ENCODE data around the gene MYOCD.

The MYOCD gene

DNA sequence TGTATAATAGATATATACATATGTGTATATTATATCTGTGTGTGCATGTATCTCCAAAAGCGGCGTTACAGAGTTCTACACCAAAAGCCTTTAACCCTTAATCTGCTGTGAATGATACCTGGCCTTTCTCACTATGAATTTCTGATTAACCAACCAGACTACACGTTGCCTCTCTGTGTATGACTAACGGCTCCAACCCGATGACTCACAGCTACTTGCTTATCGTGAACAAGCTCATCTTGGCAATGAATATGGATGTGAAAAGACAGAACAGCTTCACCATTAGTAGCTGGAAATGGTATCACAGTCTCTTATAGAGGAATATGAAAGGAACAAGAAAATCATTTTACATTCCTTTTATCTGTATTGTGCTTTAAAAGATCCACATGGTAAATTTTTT lies 99.9 kb downstream of the MYOCD start:
- no peak for DNase-seq

DNA sequence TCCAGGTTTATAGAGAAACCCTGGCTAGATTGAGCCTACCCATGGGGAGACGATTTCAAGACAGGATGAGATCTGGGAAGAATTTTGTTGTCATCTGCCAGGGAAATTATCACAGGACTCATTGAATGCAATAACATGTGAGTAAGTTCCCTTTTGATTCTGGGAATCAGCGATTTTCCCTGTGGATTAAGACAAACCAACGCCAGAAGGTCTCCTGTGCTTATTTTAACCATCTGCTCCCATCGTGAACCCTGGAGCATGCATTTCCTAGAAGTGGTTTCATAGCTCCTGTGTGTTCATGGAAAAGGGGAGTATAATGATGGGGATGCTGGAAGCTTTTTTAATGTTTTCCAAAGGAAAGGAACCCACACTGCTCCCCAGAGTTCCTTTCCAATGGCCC lies 102.6 kb downstream of the MYOCD start:
- no peak for DNase-seq

DNA sequence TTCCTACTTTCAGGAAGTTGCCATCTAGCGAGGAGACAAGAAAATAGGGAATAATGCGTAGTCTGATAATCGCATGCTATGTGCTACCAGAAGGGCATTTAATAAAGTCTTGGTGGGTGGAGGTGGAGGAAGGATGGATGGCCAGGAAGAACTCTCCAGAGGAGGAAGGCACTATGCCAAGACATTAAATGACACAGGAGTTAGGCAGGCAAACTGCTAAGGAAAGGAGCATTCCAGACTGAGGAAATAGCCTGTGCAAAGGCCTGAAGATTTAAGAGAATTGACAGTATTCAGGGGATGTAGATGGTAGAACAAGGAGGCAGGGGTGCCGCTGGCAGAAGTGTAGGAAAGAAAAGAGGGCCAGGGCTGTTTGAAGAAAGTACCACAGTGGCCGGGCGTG lies 104.3 kb downstream of the MYOCD start:
- DNase-seq: no peak

DNA sequence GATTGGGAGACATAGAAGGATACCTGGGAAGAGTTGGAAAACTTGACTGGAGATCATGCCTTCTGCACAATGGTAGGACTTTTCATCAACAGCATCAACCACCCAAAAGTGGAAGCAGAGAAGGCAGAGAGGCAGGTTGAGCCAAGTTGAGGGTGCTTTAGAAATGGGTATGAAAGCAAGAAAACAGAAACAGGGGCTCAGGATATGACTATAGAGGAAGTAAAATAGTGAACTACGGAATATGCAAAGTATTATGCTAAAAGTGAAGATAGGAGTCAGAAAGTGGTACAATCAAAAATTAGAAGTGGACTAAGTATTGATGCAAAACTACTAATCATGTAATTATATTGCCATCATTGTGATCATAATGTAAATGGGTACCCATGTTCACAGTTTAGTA lies 107.5 kb downstream of the MYOCD start:
- no peak for DNase-seq

DNA sequence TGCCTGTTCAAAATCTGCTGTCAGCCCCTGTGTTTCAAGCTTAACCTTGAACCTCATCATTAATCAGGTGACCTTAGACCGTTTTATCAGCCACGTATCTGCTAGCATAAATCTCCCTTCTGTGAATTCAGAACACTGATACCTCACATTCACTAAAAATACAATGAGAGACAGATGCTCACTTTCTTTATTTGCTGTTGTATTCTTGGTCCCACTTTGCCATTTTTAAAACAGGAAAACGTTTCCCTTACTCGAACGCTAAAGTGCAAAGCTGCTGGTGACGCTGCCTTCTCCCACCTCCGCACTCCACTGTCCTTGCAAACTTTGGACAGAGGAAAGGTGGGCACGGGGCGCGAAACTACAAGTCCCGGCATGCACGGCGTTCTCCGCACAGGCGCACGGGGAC lies 123.4 kb downstream of the MYOCD start:
- no peak for DNase-seq

DNA sequence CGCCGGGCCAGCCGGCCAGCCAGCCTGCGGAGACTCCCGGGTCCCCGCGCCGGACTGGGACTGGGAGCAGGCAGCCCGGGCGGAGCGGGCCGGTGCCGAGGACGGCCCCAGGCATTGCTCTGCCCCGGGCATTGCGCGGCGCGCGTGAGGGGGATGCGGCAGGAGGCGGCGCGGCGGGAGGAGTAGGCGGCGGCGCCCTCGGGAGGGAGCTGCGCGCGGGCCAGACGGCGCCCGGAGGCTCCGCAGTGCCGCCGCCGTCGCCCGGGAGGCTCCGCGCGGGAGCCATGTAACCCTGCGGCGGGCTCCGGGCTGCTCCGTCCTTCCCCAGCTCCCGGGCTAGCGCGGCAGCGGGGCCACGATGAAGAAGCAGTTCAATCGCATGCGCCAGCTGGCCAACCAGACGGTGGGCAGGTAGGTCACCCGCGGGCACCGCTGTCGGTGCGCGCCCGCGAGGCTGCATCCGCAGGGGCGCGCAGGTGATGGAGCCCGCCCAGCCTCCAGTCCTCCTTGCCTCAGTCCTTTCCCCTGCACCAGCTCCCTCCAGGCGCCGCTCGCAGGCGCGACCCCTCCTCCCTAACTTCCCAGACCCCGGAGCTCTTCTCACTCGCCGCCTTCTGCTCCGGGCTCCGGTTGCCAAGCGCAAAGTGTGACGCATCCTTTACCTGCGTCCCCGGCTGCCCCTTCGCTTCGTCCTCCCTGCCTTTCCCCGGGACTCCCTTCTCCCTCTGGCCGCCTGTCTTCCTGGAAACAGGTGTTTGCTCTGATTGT lies 124.0 kb downstream of the MYOCD start, which contains the start of gene ARHGAP44:
Gene ARHGAP44, plus strand, starts transcription at position 18 of the 768 bp plus-strand sequence. Its CDS starts 341 bp downstream, at position 359.
- DNase-seq: no peak

DNA sequence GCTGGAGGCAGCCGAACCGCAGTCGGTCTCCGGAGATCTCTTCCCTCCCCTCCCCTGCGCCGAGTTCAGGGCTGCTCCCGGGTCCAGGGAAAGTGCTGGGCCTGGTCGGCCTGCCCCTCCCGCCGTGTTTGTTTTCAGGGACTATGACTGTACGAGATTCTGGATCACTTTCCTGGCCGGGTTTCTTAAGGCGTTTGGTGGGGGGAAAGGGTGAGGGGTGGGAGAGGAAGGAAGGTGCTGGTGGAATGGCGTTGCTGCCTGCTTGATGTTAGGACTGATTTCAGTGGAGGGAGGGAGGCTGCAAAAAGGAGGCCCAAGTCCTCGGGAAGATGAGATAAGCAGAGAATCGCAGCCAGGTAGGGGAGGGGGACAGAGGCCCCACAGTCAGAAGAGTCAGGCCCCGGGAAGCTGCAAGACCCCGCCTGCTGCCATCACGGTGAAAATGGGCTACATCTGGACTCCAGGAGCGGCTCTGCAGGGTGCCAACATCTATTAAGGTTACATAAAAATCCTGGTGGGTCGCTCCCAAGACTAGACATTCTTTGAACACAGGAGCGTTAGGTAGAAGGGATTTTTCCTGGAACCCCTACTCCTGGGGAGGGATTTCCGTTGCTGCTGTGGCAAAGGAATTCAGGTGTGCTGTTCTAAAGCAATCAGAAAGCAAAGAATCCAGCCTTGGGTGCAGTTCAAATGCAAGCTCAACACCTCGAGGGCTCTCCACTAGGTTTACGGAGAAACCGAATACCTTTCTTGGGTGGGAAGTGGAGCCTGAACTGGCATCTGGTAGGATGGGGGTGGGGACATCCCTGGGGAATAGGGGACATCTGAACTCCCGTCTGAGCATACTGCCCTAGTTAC lies 124.8 kb downstream of the MYOCD start:
- no peak for DNase-seq

DNA sequence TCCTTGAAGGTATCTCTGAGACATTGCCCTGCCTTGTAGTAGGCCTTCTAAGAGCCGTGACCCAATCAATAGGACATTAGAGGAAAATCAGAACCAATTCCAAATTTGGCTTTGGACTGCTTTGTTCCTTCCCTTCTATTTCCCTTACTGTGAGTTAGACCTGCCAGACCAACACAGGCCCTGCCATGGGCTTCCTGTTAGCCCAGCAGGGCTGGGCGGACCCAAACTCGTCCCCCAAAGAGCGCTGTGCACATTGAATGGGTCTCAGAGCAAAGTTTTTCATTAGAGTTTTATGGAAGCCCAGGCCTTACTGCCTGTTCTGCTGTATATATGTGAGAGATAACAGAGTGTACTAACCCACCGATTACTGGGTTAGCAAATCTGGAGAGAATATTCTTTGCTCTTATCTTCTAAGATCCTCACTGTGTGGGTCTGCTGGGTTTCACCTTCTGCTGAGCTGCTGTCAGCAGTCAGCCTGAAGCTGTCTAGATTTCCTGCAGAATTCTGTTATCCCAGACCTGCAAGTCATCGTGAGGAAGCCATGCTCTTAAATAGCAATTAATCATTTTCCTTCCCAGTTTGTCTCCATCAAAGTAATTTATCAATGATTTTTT lies 129.3 kb downstream of the MYOCD start:
- no peak for DNase-seq

DNA sequence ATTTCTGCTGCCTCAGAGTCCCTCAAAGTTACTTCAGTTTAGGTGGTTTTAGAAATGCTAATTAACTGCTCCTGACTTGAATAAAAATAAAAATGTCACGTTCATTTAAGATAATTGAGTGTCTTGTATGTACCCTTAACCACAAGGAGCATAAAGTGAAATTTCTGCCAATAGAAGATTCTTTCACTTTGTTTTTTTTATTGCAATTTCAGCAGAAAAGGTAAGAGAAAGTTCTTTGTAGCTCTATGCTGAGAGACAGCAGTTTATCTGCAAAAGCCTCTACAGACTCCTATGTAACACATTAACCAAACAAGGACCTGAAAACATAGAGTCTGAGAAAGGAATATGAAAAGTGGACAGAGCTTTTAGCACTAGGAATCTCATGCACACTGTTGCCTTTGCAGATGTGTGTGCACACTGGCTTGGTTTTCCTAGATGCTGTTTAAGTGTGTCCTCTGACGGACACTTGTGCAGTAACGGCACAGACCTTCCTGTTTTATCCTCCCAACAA lies 135.2 kb downstream of the MYOCD start:
- DNase-seq: no peak

DNA sequence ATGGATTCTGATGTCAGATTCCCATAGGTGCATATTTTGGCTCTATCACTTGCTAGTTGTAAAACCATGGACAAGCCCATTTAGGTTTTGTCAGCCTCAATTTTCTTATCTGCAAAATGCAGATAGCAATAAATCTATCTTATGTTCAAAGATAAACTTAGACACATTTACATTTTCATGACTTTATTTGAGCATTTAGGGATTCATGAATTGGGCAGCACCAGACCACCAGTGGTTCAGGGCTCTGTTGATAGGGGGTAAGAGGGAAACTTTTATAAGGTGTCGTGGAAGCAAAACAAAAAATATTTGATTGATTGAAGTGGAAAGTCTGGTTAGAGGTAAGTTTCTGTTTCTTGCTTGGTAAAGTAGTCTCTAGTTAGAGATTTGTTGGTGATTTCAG lies 140.9 kb downstream of the MYOCD start:
- no peak for DNase-seq

DNA sequence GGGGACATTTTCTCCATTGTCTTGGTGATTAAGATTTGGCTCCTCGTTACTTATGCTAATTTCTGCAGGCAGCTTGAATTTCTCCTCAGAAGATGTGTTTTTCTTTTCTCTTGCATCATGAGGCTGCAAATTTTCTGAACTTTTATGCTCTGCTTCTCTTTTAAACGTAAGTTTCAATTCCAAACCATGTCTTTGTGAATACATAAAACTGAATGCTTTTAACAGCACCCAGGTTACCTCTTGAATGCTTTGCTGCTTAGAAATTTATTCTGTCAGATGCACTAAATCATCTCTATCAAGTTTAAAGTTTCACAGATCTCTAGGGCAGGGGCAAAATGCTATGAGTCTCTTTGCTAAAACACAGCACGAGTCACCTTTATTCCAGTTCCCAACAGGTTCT lies 143.0 kb downstream of the MYOCD start:
- no peak for DNase-seq

DNA sequence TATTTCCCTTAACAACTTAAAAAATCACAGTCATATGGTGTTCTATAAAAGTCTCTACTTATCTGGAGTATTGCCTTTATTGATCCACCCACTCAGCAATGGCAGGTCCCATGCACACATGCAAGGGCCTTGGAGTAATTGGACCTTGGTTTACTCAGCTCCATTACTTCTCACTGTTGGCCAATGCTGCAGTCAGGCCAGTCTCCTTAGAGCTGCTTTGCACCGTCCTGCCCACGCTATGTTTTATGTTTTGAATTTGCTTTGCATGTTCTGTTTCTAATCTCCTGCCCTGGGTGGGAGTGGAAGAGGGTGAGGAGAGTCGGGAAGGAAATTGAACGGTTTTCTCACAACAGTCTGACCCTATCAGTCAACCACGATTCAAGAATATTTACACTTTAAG lies 147.2 kb downstream of the MYOCD start:
- no peak for DNase-seq

DNA sequence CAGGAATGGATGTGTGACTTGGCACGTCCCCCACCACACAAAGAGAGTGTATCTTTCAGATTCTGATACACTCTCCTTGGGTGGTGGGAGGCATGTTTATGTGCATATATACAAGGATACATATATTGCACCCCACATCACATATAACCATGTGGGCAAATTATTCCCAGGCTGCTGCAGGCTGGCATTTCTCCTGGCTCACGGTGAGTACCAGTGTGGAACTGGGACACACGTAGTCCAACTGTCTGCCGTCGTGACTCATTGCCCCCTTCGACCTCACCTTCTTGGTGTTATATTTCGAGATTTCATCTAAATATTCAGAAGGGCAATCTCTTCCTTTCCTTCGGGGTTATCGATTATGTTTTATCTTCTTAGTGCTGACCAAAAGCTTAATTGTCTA lies 148.0 kb downstream of the MYOCD start:
- no peak for DNase-seq

DNA sequence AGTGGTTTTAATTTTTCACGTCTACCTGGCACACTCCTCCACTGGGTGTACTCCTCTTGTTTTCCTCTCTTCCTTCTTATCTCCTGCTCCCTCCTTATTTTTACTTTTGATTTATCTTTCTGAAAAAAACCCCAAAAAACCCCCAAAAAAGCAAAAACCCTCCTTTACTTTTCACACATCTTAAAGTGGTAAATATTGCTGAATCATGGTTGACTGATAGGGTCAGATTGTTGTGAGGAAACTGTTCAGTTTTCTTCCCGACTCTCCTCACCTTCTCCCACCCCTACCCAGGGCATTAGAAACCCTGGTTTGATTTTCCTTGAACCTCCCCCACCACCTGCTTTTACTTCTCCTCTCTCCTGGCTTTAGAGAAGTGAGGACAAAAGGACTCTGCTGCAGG lies 149.0 kb downstream of the MYOCD start:
- no peak for DNase-seq

DNA sequence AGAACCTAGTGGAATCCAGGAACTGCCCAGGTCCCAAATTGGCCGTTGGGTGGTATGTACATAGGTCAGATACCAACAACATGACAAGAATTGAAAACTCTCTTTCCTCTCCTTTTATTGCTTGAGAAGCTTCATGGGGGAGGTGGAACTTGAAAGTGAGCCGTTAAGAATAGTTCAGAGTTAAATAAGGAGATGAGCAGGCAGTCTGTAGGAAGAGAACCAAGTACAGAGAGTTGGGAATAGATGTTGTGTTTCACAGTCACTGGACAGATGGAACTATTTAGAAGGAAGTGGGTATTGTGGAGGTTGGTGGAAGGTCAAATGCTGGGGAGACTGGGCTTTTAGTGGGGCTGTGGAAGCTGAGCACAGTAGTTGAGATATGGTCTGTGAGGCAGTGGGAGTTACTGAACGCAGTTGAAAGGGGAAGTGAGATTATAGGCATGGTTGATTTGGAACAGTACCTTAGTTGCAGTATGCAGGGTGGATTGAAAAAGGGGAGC lies 150.0 kb downstream of the MYOCD start:
- no peak for DNase-seq
